ENCODE data around the gene NAMPT.
"Not testable (repeated sequence)": the region's sequence is repeated elsewhere in the genome, so short reads cannot be mapped to it uniquely, and the experiment has no call there.

The NAMPT gene

DNA sequence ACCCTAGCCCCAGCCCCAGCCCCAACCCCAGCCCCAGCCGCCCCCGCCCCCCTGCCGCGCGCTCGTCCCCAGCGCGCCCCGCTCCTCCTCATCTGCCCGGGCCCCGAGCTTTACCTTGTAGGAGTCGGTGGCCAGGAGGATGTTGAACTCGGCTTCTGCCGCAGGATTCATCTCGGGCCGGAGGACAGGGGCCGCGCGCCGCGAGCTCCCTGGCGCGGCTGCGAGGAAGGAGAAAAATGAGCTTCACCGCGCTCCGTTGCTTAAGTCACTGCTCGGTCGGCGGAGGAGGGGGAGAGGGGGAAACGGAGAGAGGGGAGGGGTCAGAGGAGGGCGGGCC is at the start of gene NAMPT:
NAMPT (minus strand) TSS at position 270 of the 337 bp plus-strand sequence; CDS start at position 171, 99 bp downstream.
- DNase-seq, result no peak

DNA sequence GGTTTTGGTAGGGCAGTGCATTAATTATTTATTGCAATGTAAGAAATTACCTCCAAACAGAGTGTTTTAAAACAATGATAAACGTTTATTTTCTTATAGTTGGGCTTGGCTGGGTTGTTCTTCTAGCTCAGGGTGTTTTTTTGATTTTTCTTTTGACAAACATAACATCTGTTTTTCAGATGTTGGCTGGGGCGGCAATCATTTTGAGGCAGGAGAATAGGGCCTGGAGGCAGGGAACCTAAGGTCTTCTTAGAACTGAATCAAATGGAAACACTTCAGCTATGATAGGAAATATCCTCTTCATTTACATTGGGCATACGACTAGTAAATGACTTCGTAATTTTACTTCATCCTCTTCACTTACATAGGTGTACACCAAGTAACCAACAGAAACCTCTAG is 47.4 kb upstream of the NAMPT start:
- no peak for DNase-seq

DNA sequence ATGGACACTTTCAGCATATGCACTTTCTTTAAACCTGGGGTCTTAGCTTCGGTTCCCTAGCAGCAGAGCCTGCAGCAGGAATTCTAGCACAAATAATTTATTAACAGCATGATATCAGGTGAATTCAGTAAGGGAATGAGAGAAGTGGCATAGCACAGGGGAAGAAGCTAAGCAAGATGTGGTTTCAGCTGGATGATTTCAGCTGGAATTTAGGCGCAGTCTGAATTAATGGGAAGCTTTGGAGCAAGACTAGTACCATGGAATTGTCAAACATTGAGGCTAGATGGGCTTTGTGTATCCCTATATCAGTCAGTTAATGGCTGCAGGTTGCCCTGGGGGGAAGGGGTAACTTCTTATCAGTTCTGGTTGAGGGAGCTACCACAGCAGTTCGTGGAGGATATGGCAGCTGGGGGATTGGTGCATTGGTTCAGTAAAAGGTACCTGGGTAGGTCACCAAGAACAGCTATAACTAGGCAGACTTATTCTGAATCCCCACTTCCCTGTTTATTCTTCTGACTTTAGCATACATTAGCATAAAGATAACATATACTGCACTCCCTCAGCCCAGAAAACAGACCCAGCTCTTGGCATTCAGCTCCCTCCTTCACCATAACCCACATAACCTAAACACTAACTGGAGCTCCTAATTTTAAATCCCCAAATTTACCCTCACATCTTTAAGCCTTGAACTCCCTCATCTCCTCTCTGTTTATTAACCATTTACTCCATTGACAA is 46.8 kb upstream of the NAMPT start:
- DNase-seq, result no peak

DNA sequence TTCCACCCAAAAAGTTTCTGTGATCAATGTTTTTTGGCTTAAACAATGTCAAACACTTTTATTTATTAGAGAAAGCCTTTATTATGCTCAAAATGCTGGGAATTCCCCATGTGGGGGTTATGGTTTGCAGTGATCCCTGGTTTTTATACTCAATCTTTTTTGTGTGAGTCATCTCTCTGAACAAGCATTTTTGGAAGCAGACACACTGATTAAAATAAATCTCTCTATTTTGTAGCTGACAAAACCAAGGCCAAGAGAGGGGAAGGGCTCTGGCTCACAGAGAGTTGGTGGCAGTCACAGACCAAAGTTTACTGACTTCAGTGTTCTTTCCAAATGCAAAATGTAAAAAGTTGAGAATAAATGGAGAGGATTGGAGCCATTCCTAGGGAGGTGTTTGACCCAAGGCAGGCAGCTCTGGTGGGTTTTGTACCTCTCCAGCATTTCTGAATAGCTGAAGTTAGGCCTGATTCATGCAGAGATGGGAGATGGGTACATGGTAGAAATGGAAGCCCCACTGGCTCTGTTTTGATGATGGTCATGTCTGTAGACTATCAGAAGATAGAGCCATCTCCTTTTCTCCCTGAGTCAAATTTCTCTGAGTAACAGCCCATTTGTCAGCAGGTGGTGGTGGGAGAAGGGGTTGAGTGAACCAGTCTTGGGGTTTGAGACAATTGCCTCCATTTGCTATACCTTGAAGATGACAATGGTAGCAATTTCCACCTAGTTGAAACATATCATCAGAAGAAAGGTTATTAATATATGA is 45.4 kb upstream of the NAMPT start:
- DNase-seq, result no peak

DNA sequence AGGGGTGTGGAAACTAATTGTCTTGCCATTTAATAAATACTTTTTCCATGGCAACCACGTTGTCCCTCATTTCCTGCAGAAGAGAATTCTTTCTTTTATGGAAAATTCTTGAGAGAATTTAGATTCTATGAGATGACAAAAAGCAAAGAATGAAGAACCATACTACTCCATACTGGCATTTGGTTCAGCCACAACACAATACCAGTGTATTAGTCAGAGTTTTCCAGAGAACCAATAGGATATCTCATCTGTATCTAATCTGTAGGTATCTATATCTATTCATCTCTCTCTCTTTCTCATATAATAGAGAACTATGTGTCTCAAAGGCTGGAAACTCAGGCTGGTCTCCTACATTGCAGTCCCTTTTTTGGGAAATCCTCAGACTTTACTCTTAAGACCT is 44.6 kb upstream of the NAMPT start:
- no peak for DNase-seq

DNA sequence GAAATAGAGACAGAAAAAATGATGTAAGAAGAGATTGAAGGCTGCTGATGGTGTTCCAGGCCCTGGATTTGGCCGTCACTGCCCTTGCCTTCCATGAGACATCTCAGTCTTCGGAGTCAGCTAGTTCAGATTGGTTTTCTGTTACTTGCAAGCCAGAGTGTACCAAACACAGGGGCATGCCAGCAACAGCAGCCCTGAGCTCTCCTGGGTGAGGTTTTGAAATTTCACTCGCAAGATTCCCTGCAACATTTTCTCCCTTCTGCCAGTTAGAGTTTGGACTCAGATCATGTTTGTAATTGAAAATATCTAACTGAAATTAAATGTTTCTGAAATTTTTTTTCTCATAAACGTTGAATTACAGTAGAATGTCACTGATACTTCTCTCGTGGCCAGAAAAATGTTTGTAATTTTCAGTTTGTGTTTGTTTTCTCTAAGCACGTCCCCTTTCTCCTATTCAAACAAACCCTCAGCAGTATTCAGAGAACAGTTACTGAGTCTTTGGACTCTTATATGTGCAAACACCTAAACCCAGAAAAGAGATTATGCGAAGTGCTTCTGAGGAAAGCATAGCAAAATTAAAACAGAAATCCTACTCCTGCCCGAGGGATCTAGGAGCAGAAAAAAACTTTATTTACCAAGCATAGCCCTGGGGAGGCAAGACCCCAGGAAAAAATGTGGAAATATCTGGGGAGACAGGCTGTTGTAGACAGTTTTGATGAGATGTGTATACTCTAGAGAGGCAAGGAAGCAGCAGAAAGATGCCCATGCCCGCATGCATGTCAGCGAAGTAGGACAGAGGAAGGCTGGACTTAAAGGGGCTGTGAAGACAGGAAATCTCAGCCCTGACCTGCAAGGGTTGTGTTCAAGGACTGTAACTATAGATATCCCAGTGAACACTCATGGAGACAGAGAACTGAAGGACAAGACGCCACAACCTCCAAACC is 43.0 kb upstream of the NAMPT start:
- no peak for DNase-seq

DNA sequence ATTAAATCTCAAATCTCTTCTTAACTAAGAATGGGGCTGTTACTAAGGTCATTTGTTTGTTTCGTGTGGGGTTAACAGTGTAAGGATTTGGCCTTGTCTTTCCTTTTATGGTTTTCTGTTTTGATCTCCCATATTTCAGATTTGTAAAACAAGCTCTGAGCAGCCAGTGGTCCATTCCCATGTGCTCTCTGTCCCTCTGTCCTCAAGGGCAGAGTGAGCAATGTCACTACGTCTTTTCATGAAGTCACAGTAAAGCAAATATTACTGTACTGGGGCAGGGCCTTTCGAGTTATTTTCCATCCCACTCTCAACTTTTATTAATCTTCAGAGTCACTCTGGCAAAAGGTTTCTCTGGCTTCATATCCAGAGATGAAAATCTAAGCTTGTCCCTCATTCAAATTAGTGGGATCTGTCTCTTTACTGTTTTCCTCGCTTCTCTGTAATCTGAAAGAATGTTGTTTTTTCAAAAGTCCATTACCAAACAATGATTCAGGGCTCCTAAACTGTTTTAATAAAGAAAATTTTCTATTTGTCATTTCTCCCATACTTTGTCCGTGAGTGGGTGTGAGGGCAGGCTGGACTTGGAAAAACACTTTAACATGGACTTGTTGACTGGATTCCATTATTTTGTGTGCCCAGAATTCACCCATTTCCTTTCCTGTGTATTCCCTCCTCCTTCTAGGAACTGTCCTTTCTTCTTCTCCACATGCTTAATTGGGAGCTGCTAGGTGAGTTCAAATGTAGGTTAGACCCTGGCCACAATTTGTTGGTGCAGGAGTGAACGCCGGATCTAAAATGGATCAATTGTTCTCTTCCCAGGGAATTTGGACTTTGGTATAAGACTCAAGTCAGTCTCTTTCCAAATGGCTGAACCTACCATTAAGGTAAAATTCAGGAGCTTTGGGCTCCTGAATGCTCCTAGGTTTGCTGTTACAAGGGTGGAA is 42.1 kb upstream of the NAMPT start:
- DNase-seq, result no peak

DNA sequence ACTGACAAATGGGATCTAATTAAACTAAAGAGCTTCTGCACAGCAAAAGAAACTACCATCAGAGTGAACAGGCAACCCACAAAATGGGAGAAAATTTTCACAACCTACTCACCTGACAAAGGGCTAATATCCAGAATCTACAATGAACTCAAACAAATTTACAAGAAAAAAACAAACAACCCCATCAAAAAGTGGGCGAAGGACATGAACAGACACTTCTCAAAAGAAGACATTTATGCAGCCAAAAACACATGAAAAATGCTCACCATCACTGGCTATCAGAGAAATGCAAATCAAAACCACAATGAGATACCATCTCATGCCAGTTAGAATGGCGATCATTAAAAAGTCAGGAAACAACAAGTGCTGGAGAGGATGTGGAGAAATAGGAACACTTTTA is 39.7 kb upstream of the NAMPT start:
- DNase-seq, result not testable (repeated sequence)

DNA sequence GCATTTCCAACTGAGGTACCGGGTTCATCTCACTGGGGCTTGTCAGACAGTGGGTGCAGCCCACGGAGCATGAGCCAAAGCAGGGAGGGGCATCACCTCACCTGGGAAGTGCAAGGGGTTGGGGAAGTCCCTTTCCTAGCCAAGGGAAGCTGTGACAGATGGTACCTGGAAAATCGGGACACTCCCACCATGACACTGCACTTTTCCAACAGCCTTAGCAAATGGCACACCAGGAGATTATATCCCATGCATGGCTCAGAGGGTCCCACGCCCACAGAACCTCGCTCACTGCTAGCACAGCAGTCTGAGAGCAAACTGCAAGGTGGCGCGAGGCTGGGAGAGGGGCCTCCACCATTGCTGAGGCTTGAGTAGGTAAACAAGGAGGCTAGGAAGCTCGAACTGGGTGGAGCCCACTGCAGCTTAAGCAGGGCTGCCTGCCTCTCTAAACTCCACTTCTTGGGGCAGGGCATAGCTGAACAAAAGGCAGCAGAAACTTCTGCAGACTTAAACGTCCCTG is 35.5 kb upstream of the NAMPT start:
- not testable (repeated sequence) for DNase-seq

DNA sequence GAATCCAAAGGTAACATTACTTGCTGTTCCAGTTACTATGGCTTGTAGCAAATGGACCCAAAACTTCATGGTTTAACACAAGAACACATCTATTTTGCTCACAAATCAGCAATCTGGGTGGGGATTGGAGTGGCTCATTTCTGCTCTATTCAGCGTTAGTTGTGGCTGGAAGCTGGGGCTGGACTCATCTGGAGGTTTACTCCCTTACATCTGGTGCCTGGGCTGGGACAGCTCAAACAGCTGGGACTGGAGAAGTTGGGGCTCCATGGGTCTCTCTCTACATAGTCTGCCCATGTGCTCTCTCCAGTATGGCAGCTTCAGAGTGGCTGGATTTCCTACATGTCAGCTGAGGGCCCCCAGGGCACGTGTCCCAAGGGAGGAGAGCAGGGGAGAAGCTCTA is 33.7 kb upstream of the NAMPT start:
- DNase-seq, result no peak

DNA sequence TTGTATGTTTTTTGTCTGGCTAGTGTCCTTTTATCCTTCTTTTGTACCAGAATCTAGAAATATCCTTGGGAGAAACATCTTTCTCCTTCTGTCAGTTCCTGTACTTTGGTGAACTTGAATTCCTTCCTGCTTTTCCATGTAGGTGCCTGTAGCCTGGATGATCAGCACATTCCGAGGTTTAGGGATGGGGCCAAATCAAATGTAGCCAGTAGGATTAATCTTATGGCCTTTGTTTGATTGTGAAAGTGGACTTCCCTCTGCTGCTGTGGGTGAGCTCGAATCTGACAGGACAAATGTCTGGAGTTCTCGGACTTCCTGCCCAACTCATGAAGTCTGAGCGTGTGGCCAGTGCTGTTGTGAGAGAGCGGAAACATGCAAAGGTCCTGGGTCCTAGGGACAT is 33.2 kb upstream of the NAMPT start:
- DNase-seq, result no peak

DNA sequence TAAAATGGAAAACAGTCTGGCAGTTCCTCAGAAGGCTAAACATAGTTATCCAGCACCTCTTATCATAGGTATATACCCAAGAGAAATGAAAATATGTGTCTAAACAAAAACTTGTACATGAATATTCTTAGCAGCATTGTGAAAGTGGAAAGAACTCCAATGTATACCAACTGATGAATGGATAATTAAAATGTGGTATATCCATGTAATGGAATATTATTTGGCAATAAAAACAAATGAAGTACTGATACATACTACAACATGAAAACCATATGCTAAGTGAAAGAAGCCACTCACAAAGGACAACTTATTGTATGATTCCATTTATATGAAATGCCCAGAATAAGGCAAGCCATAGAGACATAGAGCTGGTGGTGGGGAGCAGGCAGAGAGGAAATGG is 32.2 kb upstream of the NAMPT start:
- no peak for DNase-seq

DNA sequence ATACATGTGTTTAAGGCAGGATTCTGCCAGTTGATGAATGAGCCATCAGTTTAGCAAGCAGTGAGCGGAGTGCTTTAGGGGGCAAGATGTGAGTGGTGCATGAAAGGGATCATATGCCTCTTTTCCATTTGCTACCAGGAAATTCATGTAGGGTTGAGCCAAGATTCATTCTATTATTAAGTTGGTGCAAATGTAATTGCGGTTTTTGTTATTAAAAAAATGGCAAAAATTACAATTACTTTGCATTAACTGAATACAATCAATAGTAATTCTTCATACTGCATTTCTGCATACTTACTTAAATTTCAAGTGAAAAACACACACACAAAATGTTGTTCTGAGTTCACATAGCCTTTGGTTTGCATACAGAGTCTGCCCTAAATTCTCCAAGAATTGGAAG is 30.1 kb upstream of the NAMPT start:
- DNase-seq, result no peak

DNA sequence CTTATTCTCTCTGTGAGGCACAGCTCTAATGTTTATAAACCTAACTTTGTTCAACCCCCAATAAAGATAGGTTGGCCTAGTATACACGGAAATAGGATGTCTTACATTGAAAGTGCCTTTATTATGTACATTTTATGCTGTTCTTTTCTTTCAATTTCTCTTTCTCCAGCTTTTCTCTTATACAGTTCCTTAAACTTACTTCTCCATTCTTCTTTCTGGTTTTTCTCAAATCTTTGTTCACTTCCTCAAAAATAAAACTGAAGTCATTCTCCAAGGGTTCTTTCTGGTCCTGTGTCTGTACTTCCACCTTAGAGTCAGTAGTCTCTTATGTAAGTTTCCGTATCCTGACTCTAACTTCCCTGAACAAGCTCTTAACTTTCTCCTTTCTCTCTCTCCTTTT is 29.2 kb upstream of the NAMPT start:
- no peak for DNase-seq

DNA sequence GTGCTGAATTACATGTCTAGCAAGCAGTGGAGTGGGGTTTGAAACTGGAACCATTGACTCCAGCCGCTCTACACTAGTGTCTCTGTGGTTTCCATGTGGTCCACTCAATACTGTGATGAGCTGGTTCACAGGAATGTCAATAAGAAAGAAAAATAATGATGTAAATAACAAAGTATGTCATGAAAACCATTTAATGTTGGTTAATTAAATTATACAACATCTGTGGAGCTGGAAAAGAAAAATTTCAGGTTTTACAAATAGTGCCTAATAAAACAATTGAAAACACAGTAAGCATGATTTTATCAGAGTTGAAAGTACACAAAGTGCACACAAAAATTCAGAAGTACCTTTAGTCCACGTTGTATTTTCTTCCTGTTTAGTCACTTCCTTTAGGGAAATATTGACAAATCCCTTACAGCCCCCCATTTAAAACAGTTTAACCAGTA is 28.7 kb upstream of the NAMPT start:
- no peak for DNase-seq

DNA sequence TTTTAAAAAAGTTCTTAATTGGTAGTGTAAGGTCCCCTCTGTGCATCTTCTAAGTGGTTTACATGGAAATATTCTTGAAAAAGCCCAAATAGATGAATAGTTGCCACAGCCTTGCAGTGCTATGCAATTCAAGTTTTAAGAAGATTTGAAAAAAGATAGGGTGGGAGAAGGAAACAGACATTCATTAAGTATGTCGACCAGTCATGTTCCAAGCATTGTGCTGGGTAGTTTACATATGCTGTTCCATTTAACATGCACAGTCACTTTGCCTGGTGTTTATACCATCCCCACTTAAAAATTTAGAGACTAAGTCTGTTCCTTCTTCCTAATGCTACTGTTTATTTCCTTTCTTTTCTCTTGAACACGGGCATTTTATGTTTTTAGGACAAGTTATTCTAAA is 28.1 kb upstream of the NAMPT start:
- no peak for DNase-seq

DNA sequence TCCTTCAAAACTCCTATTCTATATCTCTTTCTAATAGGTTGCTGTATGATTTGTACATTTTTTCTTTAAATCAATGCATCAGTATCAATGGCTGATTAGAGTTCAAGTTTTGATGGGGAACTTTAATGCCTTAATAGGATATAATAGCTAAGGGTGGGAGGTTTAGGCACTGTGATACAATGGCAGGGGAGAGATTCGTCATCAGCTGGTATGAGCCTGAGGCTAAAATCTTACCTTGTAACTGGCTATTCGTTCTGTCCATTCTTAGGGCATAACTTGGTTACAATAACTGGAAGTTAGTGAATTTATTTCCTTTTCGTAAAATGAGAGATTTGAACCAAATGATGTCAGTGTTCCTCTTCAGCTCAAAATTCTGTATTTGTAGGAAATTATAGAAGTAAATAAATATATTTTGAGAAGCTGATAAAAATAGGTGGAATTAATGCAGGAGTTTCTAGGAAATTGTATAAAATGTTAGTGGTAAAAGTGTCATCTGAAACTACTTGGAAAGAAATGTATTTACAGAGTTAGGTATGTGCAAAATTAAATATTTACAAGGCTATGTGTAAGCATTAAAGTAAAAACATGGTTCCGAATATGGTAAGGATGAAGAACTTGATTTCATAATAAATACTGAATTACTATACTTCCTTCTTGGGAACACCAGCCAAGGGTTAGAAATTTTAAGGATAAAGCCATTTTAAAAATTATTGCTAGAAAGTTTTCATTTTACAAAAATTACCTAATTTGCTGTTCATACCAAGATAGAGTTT is 27.5 kb upstream of the NAMPT start:
- DNase-seq, result no peak

DNA sequence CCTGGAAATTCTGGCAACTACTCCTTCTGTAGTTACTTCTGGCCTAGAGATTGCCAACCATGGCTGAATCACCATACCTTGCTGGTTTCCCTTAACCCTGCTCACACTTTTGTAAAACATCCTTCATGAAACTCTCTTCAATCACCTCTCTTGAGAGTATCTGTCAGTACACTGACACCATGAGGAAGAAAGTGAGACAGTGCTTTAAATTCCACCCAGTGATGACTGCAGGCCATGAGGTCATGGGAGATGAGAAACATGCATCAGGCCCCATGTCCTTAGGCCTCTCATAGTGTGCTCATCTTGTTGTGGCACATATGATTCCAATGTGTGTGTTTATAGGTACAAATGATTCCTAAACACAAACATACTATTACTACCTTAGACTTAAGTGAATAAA is 24.6 kb upstream of the NAMPT start:
- no peak for DNase-seq

DNA sequence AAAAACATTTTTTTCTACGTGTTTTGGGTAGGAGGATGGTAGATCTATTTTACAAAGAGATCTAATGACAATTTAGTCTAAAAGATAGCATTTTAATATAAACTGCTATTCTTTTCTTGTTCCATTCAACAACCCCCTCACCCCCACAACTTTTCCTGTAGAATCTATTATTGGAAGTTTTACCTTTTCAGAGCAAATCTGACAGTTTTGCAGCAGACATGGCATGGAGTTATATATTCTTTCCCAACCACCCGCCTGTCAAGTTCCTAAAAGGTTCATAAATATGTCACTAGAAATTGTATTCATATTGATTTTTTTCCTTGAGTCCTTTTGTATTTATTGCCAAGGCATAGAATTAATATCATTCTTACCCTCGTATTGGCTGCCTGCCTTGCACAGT is 21.5 kb upstream of the NAMPT start:
- DNase-seq, result no peak

DNA sequence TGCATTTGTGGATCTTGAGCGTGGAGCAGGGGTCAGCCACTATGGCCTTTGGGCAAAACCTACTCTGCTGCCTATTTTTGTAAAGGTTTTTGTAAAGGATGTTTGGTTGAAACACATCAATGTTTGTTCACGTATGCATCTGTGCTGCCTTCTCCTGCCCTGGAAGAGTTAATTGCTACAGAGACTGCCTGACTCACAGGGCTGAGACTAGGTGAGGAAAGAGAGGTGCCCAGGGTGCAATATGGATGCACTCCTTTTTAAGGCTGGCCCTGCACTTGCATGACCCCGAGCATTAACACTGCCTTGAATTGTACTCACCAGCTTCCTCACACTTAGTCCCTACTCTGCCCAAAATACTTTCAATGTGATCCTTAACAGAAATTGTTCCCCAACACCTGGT is 20.9 kb upstream of the NAMPT start:
- DNase-seq, result no peak

DNA sequence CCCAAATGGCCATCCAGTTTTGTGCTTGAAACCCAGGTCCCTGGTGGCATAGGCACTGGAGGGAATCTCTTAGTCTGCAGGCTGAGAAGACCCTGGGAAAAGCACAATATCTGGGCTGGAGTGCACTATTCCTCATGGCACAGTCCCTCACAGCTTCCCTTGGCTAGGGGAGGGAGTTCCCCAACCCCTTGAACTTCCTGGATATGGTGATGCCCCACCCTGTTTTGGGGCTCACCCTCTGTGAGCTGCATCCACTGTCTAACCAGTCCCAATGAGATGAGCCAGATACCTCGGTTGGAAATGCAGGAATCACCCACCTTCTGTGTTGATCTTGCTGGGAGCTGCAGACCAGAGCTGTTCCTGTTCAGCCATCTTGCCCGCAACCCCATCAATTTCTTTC is 19.8 kb upstream of the NAMPT start:
- DNase-seq, result no peak
